ENCODE data around the gene EPN2. TPM values are rescaled to one million over a fixed set of nuclear protein-coding genes. Genes with fewer than 3 reads are reported as not detected.
A peak's percentile ranks its signal among the peaks of the same experiment; 100 is the strongest.

Gene EPN2
- total RNA-seq, 4 donors from 2014 or later = 92.7 to 141 (median 119) TPM

DNA sequence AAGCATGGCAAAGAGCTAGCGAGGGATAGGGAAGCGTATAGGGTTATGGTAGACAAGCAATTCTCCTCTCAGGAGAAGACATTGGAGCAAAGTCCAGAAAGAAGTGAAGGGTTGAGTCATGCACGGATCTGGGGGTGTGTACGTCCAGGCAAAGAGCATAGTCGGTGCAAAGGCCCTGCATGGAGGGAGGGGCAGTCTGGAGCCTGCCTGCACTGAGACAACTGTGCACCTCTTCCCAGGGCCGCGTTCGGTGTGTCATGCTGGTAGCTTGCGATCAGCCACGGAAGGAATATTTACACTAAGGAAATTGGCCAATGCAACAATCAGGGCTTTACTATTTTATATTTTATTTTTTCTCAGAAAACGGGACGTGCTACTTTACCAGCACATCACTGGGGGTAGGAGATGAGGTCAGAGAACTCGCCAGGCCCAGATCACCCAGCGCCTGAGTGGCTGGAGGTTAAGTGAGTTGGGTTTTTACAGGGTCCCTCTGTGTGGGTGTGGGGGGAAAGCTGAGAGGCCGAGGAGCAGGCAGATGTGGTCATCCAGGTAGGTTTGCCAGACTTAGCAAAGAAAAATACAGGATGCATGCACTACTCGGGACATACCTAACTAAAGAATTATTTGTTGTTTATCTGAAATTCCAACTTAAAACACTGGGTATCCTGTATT, 132.1 kb downstream of the EPN2 start:
- H3K9me3 ChIP-seq = no peaks in the 10 kb centered on the region
- no peak for DNase-seq (ENCODE audit: low spot score in 2 of 2)
- no peaks in the 10 kb centered on the region for H3K36me3 ChIP-seq
- TF ChIP-seq POLR2A (IDR thresholded peaks at IDR 0.05) = no peak
- no peak for TF ChIP-seq EP300 (IDR thresholded peaks at IDR 0.05)
- TF ChIP-seq, protein P1, sequence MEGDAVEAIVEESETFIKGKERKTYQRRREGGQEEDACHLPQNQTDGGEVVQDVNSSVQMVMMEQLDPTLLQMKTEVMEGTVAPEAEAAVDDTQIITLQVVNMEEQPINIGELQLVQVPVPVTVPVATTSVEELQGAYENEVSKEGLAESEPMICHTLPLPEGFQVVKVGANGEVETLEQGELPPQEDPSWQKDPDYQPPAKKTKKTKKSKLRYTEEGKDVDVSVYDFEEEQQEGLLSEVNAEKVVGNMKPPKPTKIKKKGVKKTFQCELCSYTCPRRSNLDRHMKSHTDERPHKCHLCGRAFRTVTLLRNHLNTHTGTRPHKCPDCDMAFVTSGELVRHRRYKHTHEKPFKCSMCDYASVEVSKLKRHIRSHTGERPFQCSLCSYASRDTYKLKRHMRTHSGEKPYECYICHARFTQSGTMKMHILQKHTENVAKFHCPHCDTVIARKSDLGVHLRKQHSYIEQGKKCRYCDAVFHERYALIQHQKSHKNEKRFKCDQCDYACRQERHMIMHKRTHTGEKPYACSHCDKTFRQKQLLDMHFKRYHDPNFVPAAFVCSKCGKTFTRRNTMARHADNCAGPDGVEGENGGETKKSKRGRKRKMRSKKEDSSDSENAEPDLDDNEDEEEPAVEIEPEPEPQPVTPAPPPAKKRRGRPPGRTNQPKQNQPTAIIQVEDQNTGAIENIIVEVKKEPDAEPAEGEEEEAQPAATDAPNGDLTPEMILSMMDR (IDR thresholded peaks at IDR 0.05) = no peak
- H3K27me3 ChIP-seq = no peaks in the 10 kb centered on the region
- 88 to 90% methylated on average over 16 of the region's 16 CpGs for WGBS, 2 donors
- H3K27ac ChIP-seq = no peak overlapping the region
- no peak overlapping the region for H3K4me3 ChIP-seq
- peaks cover 0 to 27% (median 6%) of the 10 kb centered on the region in 4 donors for H3K4me1 ChIP-seq

DNA sequence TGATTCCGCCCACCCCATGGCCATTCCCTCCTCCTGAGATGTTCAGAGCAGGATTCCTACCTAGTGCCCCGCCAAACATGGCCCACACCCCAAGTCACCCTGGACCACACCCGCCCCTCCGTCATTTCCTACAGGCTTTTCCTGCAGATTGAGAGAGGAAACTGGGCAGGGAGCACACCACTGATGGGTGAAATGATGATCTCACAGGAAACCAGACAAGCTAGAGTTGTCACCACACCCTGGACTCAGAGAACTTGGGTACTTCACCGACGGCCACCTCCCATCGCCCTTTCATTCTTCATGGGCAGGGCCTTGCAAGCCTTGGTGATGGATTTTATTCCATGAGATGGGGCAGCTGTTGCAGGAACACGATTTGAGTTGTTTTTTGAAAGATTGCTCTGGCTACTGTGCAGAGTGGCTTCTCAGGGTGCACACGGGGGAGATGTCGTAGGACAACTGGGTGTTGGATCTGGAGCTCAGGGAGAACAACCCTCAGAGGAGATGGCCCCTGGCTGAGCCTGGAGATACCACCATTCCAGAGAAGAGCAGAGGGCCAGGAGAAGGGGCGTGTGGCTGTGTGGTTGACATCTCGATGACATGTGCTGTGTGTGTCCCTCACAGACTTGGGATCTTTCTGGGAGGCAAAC, 132.8 kb downstream of the EPN2 start:
- 76 to 77% methylated on average over 12 of the region's 12 CpGs for WGBS, 2 donors
- H3K27me3 ChIP-seq = no peaks in the 10 kb centered on the region
- peaks cover 0 to 5% (median 0%) of the 10 kb centered on the region in 3 donors for H3K36me3 ChIP-seq
- peaks cover 0 to 20% (median 6%) of the 10 kb centered on the region in 4 donors for H3K4me1 ChIP-seq
- H3K27ac ChIP-seq = no peak overlapping the region
- TF ChIP-seq, protein P1 (IDR thresholded peaks at IDR 0.05) = no peak
- no peak for TF ChIP-seq EP300 (IDR thresholded peaks at IDR 0.05)
- no peak for TF ChIP-seq POLR2A (IDR thresholded peaks at IDR 0.05)
- H3K9me3 ChIP-seq = no peaks in the 10 kb centered on the region
- H3K4me3 ChIP-seq = no peak overlapping the region
- no peak for DNase-seq (ENCODE audit: low spot score in 2 of 2)

DNA sequence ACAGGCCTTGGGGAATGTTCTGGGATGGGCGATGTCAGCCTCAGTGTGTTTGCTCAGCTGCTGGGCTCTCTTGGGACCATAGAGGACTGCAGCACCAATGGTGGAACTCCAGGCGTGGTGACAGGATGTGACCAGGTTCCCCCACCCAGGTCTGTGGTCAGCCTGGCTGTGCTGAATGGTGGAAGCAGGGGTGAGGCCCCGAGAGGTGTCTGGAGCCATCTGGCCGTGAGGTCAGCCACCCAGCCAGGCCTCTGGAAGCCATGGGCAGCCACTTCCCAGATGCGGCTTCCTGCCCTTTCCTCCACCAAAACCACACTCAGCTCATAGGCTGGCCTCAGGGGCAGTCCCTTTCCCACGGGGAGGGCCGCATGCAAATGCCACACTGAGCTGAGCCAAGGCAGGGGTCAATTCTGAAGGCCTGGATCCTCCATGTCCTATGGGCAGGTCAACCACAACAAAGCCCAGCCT, 133.4 kb downstream of the EPN2 start:
- Histone ChIP-seq H3K27me3 (no peaks in the 10 kb centered on the region), H3K36me3 (peaks cover 0 to 5% (median 0%) of the 10 kb centered on the region in 3 donors), H3K4me3 (no peak overlapping the region), H3K27ac (no peak overlapping the region), H3K9me3 (no peaks in the 10 kb centered on the region), H3K4me1 (peaks cover 0 to 19% (median 6%) of the 10 kb centered on the region in 4 donors)
- WGBS, 2 donors = 30 to 64% methylated on average over 3 to 6 of the region's 7 CpGs
- TF ChIP-seq POLR2A (IDR thresholded peaks at IDR 0.05) (no peak), EP300 (IDR thresholded peaks at IDR 0.05) (no peak)
- TF ChIP-seq, protein P1 (IDR thresholded peaks at IDR 0.05) = no peak
- DNase-seq (ENCODE audit: low spot score in 2 of 2) = peak in 1 of 2 donors; percentile 69

DNA sequence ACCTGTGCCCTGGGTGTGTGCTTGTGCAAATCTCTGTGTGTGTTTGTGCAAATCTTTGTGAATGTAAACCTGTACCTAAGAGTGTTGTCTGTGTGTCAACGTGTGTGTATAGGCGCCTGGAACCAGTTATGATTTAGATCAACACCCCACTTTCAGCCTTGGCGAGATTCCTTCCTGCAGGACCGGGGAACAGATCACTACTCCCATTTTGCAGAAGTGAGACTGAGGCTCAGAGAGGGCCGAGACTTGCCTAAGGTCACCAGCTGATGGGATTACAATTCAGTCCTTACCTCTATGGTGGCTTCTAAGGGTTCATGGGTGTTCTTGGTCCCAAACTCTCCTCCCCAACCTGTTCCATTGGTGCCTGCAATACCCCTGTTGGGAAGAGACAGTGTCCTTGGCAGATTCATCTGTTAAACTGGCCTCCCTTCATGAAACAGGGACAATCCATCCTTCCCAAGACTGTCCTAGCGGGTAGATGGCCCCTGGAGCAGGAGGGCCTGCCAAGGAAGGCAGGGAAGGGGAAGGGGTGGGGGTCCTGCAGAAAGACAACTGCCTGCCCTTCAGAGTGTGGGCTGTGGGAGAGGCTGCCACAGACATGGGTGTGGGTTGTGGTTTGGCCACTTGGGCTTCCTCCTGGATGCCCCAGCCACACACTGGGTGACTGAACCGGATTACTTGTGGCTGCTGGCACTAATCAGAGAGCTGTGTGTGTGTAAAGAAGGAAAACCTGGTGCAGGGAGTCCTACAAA, 134.3 kb downstream of the EPN2 start:
- H3K36me3 ChIP-seq = peaks cover 0 to 5% (median 0%) of the 10 kb centered on the region in 3 donors
- no peak for DNase-seq (ENCODE audit: low spot score in 2 of 2)
- no peaks in the 10 kb centered on the region for H3K27me3 ChIP-seq
- TF ChIP-seq POLR2A (IDR thresholded peaks at IDR 0.05) (no peak), EP300 (IDR thresholded peaks at IDR 0.05) (no peak)
- TF ChIP-seq, protein P1 (IDR thresholded peaks at IDR 0.05) = no peak
- no peak overlapping the region for H3K4me3 ChIP-seq
- 84 to 88% methylated on average over 7 of the region's 7 CpGs for whole genome bisulfite sequencing, 2 donors
- H3K4me1 ChIP-seq = peaks cover 0 to 22% (median 6%) of the 10 kb centered on the region in 4 donors
- no peaks in the 10 kb centered on the region for H3K9me3 ChIP-seq
- no peak overlapping the region for H3K27ac ChIP-seq

Data from tibial nerve (tissue), 4 donors.